ENCODE results near the gene VGLL4. TPM values are rescaled to one million over a fixed set of nuclear protein-coding genes. Genes with fewer than 3 reads are reported as not detected.

The VGLL4 gene
- total and polyA plus RNA-seq, 5 experiments from 2014 or later = 19.3 to 31.3 (median 25.7) TPM

DNA sequence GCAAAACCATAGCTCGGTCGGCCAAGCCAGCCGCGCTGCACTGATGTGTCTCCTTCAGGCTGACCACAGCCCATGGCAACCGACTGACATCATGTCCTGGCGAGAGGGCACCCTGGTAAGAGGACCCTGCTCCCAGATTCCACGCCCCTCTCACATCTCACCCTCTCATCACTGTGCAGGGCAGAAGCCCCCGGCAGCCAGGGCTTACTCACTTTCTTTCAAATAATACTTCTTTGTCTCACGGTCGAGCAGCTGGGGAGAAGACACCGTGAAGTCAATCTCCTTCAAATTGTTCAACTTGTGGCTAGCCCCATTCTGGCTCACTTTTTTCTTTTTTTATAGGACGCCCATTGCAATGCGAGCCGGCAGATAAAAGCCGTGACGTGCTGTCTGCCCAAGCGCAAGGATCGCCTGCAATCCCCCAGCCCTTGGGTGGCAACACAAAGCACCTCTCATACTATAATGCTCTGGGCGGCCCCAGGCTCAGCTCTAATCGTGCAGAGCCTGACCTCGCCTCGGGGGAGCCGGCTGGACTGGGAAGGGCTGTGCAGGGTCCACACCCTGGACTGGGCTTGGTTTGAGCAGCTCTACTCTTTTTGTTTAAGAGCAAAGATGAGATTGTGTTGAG lies 33.6 kb downstream of the VGLL4 start:
- ATAC-seq (no peak), DNase-seq (no peak)
- peak overlapping the region in 6 of 10 donors; percentile 26 to 94 (median 59) for H3K27ac Mint-ChIP-seq
- no peaks in the 10 kb centered on the region for H3K9me3 Mint-ChIP-seq
- H3K27me3 Mint-ChIP-seq = no peaks in the 10 kb centered on the region
- POLR2A ChIA-PET = no interaction called here
- H3K4me3 Mint-ChIP-seq = peak overlapping the region in 3 of 10 donors; percentile 20 to 68 (median 64)
- peaks cover 40 to 92% (median 79%) of the 10 kb centered on the region in 4 donors for H3K4me1 Mint-ChIP-seq
- peaks cover 0 to 25% (median 0%) of the 10 kb centered on the region in 3 donors for H3K36me3 Mint-ChIP-seq

DNA sequence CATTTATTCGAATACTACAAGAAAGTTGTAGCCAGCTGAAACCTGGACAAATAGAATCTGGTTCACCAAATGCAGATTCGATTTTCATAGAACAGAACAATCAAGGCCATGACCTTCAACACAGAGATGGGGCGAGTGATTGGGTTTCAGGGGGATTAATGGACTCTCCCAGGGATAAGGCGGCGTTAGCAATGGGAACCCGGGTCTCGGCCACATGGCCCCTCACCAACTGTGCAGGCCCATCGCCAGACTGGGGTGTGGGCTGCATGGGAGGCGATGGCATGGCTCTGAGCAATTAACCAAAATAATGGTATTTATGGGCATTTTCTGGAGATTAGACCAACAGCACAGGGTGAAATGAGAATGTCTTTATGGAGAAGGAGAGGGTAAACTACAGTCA lies 34.2 kb downstream of the VGLL4 start:
- no peak for DNase-seq
- Mint-ChIP-seq H3K9me3 (no peaks in the 10 kb centered on the region), H3K4me3 (no peak overlapping the region), H3K27ac (peak overlapping the region in 8 of 10 donors; percentile 10 to 61 (median 35)), H3K4me1 (peaks cover 40 to 89% (median 76%) of the 10 kb centered on the region in 4 donors), H3K27me3 (no peaks in the 10 kb centered on the region), H3K36me3 (peaks cover 0 to 22% (median 0%) of the 10 kb centered on the region in 3 donors)
- POLR2A ChIA-PET = no interaction called here
- no peak for ATAC-seq

DNA sequence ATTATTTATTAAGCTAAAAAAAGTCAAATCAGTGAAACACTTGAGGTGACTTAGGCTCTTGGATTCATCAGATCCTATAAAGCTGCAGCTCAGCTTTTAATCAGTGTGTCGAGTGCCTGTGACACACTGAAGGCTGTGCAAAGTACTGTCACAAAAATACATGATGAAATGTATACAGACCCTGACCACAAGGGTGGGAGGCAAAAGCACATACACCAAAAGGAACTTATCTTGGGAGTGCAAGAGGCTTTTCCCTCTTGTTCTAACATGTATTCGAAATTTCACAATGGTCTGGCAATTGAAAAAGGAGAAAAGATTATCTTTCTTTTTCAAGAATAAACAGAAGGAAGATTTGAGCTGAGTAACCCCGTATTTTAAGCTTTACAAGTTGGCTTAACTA lies 35.9 kb downstream of the VGLL4 start:
- no peaks in the 10 kb centered on the region for H3K9me3 Mint-ChIP-seq
- peaks cover 34 to 81% (median 78%) of the 10 kb centered on the region in 4 donors for H3K4me1 Mint-ChIP-seq
- H3K27ac Mint-ChIP-seq = peak overlapping the region in 3 of 10 donors; percentile 5 to 59 (median 47)
- H3K27me3 Mint-ChIP-seq = no peaks in the 10 kb centered on the region
- H3K4me3 Mint-ChIP-seq = no peak overlapping the region
- DNase-seq (no peak), ATAC-seq (no peak)
- H3K36me3 Mint-ChIP-seq = peaks cover 0 to 18% (median 0%) of the 10 kb centered on the region in 3 donors
- POLR2A ChIA-PET = no interaction called here

- H3K27me3 Mint-ChIP-seq = no peaks in the 10 kb centered on the region
- H3K27ac Mint-ChIP-seq = peak overlapping the region in 5 of 10 donors; percentile 16 to 80 (median 56)
- peaks cover 29 to 81% (median 74%) of the 10 kb centered on the region in 4 donors for H3K4me1 Mint-ChIP-seq
- no peaks in the 10 kb centered on the region for H3K9me3 Mint-ChIP-seq
- peaks cover 0 to 17% (median 0%) of the 10 kb centered on the region in 3 donors for H3K36me3 Mint-ChIP-seq
- H3K4me3 Mint-ChIP-seq = no peak overlapping the region
- ATAC-seq = no peak
- no peak for DNase-seq
- POLR2A ChIA-PET = no interaction called here
Observed at GRCh38 chr3:11606865-11607440, 36.8 kb downstream of the VGLL4 start.

- POLR2A ChIA-PET = interaction anchor here (1.3 kb wide), 1 partner anchor 37 kb away, joined by 3 read pairs; the partner anchor contains the start of gene VGLL4
- peaks cover 0 to 23% (median 4%) of the 10 kb centered on the region in 3 donors for H3K36me3 Mint-ChIP-seq
- H3K27me3 Mint-ChIP-seq = no peaks in the 10 kb centered on the region
- H3K9me3 Mint-ChIP-seq = no peaks in the 10 kb centered on the region
- H3K4me1 Mint-ChIP-seq = peaks cover 31 to 81% (median 75%) of the 10 kb centered on the region in 4 donors
- H3K27ac Mint-ChIP-seq = peak overlapping the region in 3 of 10 donors; percentile 15 to 68 (median 33)
- no peak for ATAC-seq
- no peak for DNase-seq
- H3K4me3 Mint-ChIP-seq = no peak overlapping the region
Observed at GRCh38 chr3:11606090-11606784, 37.5 kb downstream of the VGLL4 start.

- DNase-seq (no peak), ATAC-seq (no peak)
- peaks cover 28 to 75% (median 70%) of the 10 kb centered on the region in 4 donors for H3K4me1 Mint-ChIP-seq
- no peak overlapping the region for H3K4me3 Mint-ChIP-seq
- H3K36me3 Mint-ChIP-seq = peaks cover 0 to 31% (median 12%) of the 10 kb centered on the region in 3 donors
- POLR2A ChIA-PET = interaction anchor here (1.3 kb wide), 1 partner anchor 38 kb away, joined by 3 read pairs; the partner anchor contains the start of gene VGLL4
- peak overlapping the region in 6 of 10 donors; percentile 0 to 64 (median 18) for H3K27ac Mint-ChIP-seq
- H3K9me3 Mint-ChIP-seq = no peaks in the 10 kb centered on the region
- H3K27me3 Mint-ChIP-seq = no peaks in the 10 kb centered on the region
Observed at GRCh38 chr3:11605398-11605797, 38.3 kb downstream of the VGLL4 start.

DNA sequence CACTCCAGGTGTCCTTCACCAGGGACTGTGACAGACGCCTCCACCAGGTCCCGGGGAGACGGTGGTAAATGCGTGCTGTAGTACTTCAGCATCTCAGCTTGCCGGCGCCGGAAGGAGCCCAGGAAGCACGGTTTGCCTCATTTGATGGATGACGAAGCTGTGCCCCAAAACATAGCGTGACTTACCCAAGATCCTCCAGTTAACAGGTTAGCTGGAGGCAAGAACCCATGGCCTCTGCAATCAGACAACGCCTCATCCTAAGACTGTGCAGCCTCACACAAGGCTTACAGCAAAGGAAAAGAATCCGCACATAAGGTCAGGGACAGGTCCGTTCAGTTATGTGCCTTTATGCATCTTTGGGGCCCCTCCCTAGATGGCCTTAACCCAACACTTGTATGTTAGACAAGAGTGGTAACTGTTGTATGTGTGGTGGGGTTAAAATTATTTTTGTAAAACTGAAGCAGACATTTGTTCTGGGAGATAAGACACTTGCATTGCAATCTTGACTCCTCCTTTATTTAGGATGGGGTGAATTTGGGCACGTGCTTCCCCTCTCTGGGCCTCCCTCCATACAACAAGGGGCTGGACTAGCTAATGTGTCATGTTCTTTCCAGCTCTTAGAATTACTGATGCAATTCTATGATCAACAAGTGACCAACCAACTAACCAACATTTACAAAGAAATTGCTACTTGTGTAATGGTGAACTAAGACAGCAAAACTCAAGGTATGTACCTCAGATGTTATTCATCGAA lies 39.4 kb downstream of the VGLL4 start:
- POLR2A ChIA-PET = interaction anchor here (1.3 kb wide), 1 partner anchor 39 kb away, joined by 3 read pairs; the partner anchor contains the start of gene VGLL4
- ATAC-seq (no peak), DNase-seq (no peak)
- peaks cover 19 to 65% (median 59%) of the 10 kb centered on the region in 4 donors for H3K4me1 Mint-ChIP-seq
- H3K4me3 Mint-ChIP-seq = no peak overlapping the region
- no peaks in the 10 kb centered on the region for H3K9me3 Mint-ChIP-seq
- H3K27ac Mint-ChIP-seq = peak overlapping the region in 2 of 10 donors; percentile 20 to 57
- H3K27me3 Mint-ChIP-seq = no peaks in the 10 kb centered on the region
- H3K36me3 Mint-ChIP-seq = peaks cover 4 to 38% (median 17%) of the 10 kb centered on the region in 3 donors

DNA sequence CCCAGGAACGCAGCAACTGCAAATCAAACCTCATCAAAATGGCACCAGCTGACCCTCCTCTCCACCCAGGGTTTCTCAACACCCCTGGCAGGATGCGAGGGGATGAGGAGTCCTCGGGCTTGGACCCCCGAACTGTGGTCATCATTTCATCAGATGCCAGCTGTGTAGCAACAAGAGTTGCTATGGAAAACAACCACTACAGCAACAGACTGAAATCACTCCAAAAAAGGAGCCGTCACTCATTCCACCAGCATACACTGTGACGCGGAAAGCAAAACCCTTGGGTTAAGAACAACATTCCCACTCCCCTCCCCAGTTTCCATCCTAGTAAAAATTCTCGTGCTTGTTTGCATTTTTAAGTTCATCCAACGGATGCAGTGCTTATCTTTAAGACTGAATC lies 40.1 kb downstream of the VGLL4 start:
- ATAC-seq (no peak), DNase-seq (no peak)
- Mint-ChIP-seq H3K36me3 (peaks cover 4 to 42% (median 20%) of the 10 kb centered on the region in 3 donors), H3K9me3 (no peaks in the 10 kb centered on the region), H3K27me3 (no peaks in the 10 kb centered on the region), H3K4me1 (peaks cover 17 to 64% (median 54%) of the 10 kb centered on the region in 4 donors), H3K4me3 (no peak overlapping the region), H3K27ac (peak overlapping the region in 3 of 10 donors; percentile 22 to 65 (median 52))
- POLR2A ChIA-PET = no interaction called here

GRCh38 chr3:11602886-11603527 lies 40.7 kb downstream of the VGLL4 start:
- POLR2A ChIA-PET = no interaction called here
- Mint-ChIP-seq H3K4me1 (peaks cover 19 to 59% (median 54%) of the 10 kb centered on the region in 4 donors), H3K9me3 (no peaks in the 10 kb centered on the region), H3K27me3 (no peaks in the 10 kb centered on the region), H3K4me3 (no peak overlapping the region), H3K27ac (peak overlapping the region in 3 of 10 donors; percentile 4 to 40 (median 10)), H3K36me3 (peaks cover 4 to 49% (median 23%) of the 10 kb centered on the region in 3 donors)
- DNase-seq = no peak
- no peak for ATAC-seq

- Mint-ChIP-seq H3K4me1 (peaks cover 21 to 58% (median 50%) of the 10 kb centered on the region in 4 donors), H3K4me3 (peak overlapping the region in 6 of 10 donors; percentile 26 to 67 (median 52)), H3K27me3 (no peaks in the 10 kb centered on the region), H3K9me3 (no peaks in the 10 kb centered on the region), H3K27ac (peak overlapping the region in 7 of 10 donors; percentile 40 to 79 (median 69)), H3K36me3 (peaks cover 4 to 55% (median 28%) of the 10 kb centered on the region in 3 donors)
- ATAC-seq (no peak), DNase-seq (no peak)
- POLR2A ChIA-PET = no interaction called here
Observed at GRCh38 chr3:11602239-11602840, 41.4 kb downstream of the VGLL4 start.

GRCh38 chr3:11601446-11602238 lies 42.1 kb downstream of the VGLL4 start:
- Mint-ChIP-seq H3K4me3 (peak overlapping the region in 8 of 10 donors; percentile 24 to 67 (median 48)), H3K4me1 (peaks cover 20 to 51% (median 43%) of the 10 kb centered on the region in 4 donors), H3K36me3 (peaks cover 4 to 55% (median 33%) of the 10 kb centered on the region in 3 donors), H3K27me3 (no peaks in the 10 kb centered on the region), H3K27ac (peak overlapping the region in 9 of 10 donors; percentile 40 to 79 (median 67)), H3K9me3 (no peaks in the 10 kb centered on the region)
- DNase-seq = peak in 4 of 10 donors; percentile 15 to 32 (median 17)
- ATAC-seq = peak; percentile 72 to 86
- POLR2A ChIA-PET = no interaction called here

Measured in naive thymus-derived CD8-positive, alpha-beta T cell (primary cell).